Prostate gland (tissue), 2 donors: ENCODE data around the gene PANX3.

ENCODE experiments used
- POLR2A ChIP-seq: fragments of 450-650 bp; IDR thresholded peaks from one replicate; pipeline ENCODE4 v1.6.1; 2016; ENCODE audit warnings: antibody characterized with exemption, mild to moderate bottlenecking
- POLR2AphosphoS5 ChIP-seq: sonication (generic); formaldehyde crosslinking; IDR thresholded peaks from one replicate; pipeline ENCODE4 v1.6.1; 2017; ENCODE audit warnings: antibody characterized with exemption
- TF ChIP-seq, protein P1 (sequence below), 4 experiments: fragments of 200-600 bp in 2 of 4; fragments of 450-650 bp in 2 of 4; sonication (generic) in 2 of 4; IDR thresholded peaks; 1 replicate in 3 of 4; 2 replicates in 1 of 4; pipeline ENCODE4 v1.5.1; 2016 to 2019; ENCODE audit warnings: antibody characterized with exemption in 4 of 4, mild to moderate bottlenecking in 2 of 4, moderate library complexity in 2 of 4

DNA sequence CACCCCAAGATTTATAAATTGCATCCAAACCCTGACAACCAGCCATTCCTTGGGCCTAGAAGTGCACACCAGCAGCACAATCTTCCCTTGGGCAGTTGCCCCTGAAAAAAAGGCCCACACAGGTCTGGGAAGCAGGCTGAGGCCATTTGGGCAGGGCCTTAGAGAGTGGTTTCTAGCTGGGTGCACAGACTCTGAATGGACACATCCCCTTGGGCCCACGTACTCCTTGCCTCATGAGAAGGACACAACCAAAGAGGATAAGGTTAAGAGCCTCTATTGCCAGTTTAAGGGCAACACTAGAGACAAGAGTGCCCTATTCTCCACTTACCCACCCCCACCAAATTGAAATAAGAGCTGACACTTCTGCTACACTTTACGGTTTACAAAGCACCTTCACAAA lies 933 bp upstream of the PANX3 start:
- TF ChIP-seq, protein P1, sequence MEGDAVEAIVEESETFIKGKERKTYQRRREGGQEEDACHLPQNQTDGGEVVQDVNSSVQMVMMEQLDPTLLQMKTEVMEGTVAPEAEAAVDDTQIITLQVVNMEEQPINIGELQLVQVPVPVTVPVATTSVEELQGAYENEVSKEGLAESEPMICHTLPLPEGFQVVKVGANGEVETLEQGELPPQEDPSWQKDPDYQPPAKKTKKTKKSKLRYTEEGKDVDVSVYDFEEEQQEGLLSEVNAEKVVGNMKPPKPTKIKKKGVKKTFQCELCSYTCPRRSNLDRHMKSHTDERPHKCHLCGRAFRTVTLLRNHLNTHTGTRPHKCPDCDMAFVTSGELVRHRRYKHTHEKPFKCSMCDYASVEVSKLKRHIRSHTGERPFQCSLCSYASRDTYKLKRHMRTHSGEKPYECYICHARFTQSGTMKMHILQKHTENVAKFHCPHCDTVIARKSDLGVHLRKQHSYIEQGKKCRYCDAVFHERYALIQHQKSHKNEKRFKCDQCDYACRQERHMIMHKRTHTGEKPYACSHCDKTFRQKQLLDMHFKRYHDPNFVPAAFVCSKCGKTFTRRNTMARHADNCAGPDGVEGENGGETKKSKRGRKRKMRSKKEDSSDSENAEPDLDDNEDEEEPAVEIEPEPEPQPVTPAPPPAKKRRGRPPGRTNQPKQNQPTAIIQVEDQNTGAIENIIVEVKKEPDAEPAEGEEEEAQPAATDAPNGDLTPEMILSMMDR (IDR thresholded peaks at IDR 0.05): no peak
- no peak for TF ChIP-seq POLR2AphosphoS5
- no peak for TF ChIP-seq POLR2A
